Thyroid gland (tissue), 4 donors: ENCODE data around the gene P2RY8.

ENCODE experiments used
- POLR2A ChIP-seq, 2 donors: fragments of 450-650 bp; IDR thresholded peaks; one replicate each; pipeline ENCODE4 v1.6.1; 2017; ENCODE audit warnings: antibody characterized with exemption in 2 of 2, mild to moderate bottlenecking in 2 of 2, moderate library complexity in 1 of 2
- TF ChIP-seq, protein P1 (sequence below), 6 experiments: fragments of 200-600 bp in 3 of 6; fragments of 450-650 bp in 3 of 6; sonication (generic) in 3 of 6; IDR thresholded peaks; one replicate each; pipeline ENCODE4 v1.5.1; 2016 to 2019; ENCODE audit warnings: antibody characterized with exemption in 6 of 6, mild to moderate bottlenecking in 2 of 6, inconsistent platforms in 1 of 6, moderate library complexity in 1 of 6

DNA sequence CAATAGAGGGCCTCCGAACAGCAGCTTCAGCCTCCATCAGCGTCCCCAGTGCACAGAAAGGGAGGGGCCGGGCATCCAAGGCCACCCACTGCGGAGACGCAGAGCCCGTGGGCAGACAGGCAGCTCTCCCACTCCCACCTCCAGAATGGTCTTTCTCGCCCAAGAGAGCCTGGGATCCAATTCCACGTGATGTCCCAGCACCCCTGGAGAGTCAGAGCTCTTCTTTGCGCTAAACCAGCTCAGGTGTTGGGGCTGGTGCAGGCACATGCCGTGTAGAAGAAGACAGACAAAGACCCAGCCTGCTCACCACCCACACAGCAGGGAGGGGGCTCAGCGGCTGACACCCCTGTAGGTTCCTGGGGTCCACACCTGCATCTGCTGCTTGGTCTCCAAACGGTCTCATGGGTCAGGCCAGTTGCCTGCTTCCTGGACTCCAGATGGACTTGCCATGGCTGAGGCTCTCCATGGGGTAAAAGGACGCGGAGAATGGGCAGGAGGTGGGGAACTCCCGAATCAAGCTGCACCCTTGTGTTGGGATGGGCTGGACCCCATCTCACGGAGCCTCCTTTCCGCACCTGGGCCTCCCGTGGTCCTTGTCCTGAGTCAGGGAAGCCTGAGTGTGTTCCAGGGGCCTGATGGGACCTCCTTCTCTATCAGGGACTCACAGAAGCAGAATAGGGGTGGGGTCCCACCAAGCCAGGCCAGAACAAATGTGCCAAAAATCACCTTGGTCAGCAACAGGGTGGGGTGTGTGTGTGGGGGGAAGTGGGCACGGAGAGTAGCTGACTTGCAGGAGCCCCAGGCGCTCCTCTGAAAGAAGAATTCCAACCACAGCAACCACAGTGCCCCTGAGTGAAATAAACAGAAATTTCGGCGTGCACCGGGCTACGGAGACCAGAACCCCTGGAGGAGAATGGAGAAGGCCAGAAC, 72.7 kb downstream of the P2RY8 start:
- TF ChIP-seq, protein P1, sequence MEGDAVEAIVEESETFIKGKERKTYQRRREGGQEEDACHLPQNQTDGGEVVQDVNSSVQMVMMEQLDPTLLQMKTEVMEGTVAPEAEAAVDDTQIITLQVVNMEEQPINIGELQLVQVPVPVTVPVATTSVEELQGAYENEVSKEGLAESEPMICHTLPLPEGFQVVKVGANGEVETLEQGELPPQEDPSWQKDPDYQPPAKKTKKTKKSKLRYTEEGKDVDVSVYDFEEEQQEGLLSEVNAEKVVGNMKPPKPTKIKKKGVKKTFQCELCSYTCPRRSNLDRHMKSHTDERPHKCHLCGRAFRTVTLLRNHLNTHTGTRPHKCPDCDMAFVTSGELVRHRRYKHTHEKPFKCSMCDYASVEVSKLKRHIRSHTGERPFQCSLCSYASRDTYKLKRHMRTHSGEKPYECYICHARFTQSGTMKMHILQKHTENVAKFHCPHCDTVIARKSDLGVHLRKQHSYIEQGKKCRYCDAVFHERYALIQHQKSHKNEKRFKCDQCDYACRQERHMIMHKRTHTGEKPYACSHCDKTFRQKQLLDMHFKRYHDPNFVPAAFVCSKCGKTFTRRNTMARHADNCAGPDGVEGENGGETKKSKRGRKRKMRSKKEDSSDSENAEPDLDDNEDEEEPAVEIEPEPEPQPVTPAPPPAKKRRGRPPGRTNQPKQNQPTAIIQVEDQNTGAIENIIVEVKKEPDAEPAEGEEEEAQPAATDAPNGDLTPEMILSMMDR (IDR thresholded peaks at IDR 0.05) = no peak
- TF ChIP-seq POLR2A (IDR thresholded peaks at IDR 0.05) = no peak
